Activated T-helper 1 cell treated with anti-CD3 and anti-CD28 coated beads, Interleukin-2, amount 50 U/mL, for 16 hours (primary cell): ENCODE results near the gene C1orf116.
A peak's percentile ranks its signal among the peaks of the same experiment; 100 is the strongest.

ENCODE experiments used
- DNase-seq, 2 donors: peaks; one replicate each; pipeline ENCODE4 v3.0.0-alpha.2; 2020; ENCODE audit warnings: low read depth in 1 of 2, low spot score in 1 of 2

C1orf116 gene

GRCh38 chr1:207000651-207001291 lies 31.8 kb downstream of the C1orf116 start:
- no peak for DNase-seq

DNA sequence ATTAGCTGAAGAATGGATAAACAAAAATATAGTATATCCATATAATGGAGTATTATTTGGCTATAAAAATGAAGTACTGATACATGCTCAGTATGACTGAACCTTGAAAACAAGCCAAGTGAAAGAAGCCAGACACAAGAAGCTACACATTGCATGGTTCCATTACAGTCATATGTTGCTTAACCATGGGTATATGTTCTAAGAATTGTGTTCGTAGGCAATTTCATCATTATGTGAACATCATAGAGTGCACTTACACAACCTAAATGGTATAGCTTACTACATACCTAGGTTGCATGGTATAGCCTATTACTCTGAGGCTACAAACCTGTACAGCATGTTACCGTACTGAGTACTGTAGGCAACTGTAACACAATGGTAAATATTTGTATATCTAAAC lies 33.7 kb downstream of the C1orf116 start:
- DNase-seq: no peak

DNA sequence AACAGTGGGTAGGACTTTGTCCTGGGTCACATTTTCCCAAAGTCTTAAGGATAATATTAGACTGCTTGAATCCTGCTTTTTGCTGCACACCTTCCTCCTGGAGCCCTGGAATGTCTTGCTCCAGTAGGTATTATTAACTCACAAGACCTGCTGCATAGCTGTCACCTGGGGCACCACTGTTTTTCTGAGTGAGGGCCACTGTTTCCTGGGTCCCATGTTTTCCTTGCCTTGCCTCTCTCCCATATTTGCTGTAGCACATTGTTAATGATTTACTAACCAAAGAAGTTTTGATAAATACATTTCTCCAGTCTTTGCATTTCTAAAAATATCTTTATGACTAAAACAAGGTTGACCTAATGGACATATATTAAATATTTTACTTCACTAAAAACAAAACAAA lies 39.8 kb downstream of the C1orf116 start:
- DNase-seq: no peak

DNA sequence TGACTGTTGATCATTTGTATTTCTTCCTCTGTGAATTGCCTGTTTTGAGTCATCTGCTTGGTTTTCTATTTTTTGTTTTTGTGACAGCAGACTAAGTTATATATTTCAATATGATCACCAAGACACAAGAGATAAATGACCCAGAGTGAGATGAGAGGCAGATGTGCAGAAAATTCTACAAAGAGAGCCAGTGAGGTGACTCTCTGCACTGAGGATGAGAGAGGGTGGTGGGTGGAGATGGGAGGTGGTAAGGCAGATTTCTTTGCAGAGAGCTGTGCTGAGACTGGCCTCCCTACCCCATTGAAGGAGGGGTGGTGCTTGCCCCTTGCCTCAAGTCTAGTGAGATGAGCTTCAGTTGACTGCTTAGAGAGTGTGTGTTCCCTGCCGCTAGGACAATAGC lies 44.7 kb downstream of the C1orf116 start:
- no peak for DNase-seq

DNA sequence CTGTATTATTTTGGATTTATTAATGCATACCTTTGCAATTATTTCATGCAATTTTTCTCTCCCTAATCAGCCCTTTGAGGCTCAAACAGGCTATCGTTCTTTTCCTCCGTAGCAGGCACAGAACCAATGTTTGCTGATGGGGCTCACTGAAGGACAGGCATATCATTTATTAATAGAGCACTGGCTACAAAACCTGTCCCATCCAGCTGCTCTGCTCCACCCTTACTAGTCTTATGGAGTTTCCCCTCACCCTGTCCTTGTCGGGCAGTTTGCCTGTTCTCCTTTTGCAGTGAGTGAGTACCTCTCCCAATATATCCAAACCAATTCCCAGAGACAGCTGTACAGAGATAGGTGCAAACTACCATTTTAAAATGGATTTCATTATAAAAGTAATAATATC lies 45.7 kb downstream of the C1orf116 start:
- DNase-seq: no peak

DNA sequence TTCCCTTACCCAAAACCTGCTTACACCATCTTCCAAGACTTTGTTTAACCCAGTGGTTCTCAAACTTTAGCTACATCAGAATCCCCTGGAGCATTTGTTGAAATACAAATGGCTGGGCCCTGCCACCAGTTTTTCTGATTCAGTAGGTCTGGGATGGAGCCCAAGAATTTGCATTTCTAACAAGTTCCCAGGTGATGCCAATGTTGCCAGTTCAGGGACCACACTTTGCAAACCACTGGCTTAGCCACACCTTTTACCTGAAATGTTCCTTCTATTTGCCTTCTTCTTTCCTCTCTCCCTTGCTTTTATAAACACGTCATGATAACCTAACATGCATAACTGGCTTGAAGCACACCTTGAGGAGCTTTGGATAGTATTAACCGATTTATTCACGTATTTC lies 46.2 kb downstream of the C1orf116 start:
- no peak for DNase-seq

DNA sequence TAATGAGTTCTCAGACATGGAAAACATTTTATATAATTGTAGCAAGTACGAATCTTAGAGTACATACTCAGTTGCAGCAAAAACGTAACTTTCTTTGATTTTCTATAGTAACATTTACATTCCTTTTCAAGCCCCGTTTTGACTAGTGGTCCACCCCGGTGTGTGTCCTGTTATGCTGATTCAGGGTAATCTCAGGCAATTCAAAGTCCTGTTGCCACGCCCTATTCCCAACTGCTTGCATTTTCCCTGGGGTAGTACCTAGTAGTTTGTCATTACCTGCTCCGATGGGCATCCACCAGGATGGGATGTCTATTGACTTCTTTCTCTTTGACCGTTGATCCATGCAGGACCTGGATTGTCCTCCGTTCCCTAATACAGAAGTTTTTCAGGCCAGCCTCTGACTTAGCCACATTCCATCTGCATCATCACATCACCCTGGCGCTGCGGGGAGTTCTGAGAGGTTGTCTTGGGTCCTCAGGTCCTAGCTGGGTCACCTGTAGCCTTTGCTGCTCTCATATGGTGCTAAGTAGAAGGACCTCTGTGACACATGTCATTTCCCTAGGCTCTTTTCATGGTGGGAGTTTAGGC lies 47.3 kb downstream of the C1orf116 start:
- DNase-seq: no peak

DNA sequence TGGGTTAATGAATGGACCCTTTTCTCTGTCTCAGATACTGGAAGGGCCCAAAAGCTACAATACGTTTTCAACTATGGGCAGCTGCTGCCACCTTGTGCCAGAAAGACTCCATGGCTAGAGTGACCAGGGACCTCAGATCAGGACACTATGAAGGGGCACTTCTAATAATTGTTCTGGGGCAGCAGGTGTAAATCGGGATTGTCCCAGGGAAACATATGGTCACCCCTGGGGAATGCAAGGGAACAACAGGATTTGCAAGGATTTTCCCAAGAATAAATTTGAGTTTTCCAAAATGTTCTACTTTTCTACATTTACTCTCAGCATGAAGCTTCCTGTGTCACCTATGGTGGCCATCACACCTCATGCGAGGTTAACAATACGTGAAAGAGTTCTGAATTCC lies 50.3 kb downstream of the C1orf116 start:
- peak; percentile 30 to 35 for DNase-seq

DNA sequence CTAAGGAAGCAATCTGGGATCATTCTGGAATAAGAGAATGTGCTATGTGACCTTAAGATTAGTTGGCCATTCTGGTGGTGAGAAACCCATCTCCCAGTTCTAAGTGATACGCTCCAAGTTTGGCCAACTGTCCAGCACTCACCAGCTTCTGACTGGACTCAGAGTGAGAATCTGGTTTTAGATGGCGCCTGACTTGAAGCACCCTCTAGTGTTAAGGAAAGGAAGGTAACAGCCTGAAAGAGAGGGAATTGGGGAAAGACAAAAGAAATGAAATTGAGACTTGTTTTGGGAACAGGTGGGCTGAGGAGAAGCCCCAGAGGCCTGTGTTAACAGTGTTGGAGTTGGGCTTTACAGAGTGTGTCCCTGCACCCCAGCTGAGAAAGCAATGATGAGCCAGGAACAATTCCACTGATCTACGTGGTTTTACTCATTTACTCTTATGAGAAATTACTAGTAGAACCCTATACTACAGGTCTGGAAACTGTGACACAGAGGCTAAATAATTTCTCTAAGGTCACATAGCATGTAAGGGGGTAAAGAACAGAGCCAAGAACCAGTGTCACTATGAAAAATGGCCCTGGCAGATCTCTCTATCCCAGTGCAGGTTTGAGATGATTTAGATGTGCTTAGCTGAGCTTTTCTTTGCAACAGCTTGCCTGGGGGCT lies 53.0 kb downstream of the C1orf116 start:
- DNase-seq: no peak

DNA sequence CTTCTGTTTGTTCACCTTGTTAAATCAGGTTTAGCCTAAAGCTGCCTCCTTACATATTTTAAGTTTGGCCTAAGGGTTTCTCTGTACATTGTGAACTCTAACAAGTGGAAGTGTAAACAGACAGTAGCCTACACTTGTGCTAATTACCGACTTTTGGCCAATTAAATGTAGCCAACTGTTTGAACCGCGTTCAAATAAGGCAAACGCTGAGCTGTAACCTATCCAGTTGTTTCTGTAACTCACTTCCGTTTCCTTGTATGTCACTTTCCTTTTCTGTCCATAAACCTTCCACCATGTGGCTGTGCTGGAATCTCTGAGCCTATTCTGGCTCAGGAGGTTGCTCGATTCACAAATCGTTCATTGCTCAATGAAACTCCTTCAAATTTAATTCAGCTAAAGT lies 54.3 kb downstream of the C1orf116 start:
- no peak for DNase-seq

GRCh38 chr1:206975306-206975705 lies 57.2 kb downstream of the C1orf116 start:
- no peak for DNase-seq

DNA sequence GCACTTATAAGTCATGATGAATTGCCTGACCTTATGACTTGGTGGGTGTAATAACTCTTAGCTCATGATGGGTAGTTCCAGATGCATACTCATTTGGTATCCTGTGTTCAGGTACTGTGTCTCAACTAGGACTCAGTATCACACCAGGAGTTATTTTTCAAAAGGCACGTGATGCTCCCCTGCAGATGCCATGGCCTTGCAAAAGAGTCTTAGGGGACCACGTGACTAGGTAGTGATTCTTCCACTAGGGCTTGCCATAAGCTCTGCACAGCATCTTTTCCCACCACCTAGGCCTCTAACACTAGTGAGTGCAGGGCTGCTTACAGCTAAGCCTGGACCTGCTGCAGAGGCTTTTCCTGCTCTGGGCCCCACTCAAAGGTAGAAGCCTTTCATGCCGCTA lies 58.4 kb downstream of the C1orf116 start:
- DNase-seq: no peak

GRCh38 chr1:206972728-206973127 lies 59.8 kb downstream of the C1orf116 start:
- DNase-seq: no peak

DNA sequence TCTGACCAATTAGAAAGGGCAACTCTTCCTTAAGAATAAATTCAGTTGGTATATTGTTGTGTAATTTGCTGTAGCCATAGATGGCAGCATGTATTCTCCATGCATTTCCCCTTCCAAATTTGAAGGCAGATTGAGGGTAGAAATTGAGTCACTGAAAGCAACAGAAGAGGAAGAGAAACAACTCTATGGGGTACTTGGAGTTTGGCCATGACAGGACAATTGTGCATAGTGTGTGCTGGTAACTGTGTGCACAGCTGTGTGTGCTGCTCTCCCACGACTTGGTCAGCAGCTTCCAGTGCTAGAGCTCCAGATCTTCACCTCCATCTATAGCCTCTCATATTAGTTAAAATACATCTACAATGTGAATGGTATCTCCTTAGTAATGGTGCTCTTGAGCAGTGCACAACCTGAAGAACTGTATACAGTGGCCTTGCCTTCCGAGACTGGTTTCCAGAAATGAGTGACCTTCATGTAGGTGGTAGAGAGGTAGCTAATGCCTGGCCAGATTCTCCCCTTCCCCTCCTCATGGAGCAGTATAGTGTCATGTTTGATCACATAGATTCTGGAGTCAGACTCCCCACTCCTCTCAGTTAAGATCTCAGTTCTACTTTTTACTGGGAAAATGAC lies 61.4 kb downstream of the C1orf116 start:
- no peak for DNase-seq

GRCh38 chr1:206970446-206970845 lies 62.1 kb downstream of the C1orf116 start, which contains the start of gene FCAMR:
Gene FCAMR (minus strand): TSS chr1:206970460. CDS start chr1:206970125, 335 bp downstream.
- DNase-seq: no peak

DNA sequence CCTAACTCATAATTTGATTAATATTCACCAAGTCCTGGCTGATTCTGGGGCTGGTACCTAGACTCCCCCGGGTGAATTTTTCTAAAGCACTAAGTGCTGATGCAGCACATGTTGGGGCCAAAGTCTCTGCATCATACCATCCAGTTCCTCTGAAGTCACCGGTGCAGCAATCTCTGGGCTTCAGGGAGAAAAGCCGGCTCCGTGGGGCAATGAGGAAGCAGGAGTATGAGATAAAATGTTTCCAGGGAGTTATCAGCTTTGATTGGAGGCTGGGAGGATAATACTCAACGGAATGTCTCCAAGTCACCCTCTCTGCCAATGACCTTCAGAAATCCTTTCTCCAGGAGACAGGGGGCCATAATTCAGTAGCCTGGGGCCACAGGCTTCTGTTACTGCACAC lies 63.5 kb downstream of the C1orf116 start:
- no peak for DNase-seq
